Jurkat, Clone E6-1 (cell line): ENCODE results near the gene CRYZ.
"Not testable (repeated sequence)": the region's sequence is repeated elsewhere in the genome, so short reads cannot be mapped to it uniquely, and the experiment has no call there.

Experiments
- DNase-seq: peaks from one replicate; pipeline ENCODE4 v3.0.0-alpha.2; 2011; ENCODE audit warnings: low read depth, low spot score
- H3K4me3 ChIP-seq: 2 replicates; pipeline ENCODE4 v1.5.1; 2011; ENCODE audit warnings: mild to moderate bottlenecking, low read length, control low read depth, moderate library complexity

Gene CRYZ

GRCh38 chr1:74689621-74690363 lies 43.1 kb downstream of the CRYZ start:
- DNase-seq = peak; percentile 54

GRCh38 chr1:74686928-74687327 lies 45.9 kb downstream of the CRYZ start:
- H3K4me3 ChIP-seq = no peak overlapping the region
- DNase-seq = no peak

More at GRCh38 chr1:74689621-74690363, 43.1 kb downstream of the CRYZ start:
- no peak overlapping the region for H3K4me3 ChIP-seq

GRCh38 chr1:74684301-74684700 lies 48.5 kb downstream of the CRYZ start:
- no peak for DNase-seq

GRCh38 chr1:74683656-74684055 lies 49.2 kb downstream of the CRYZ start:
- H3K4me3 ChIP-seq = no peak overlapping the region
- DNase-seq = no peak

More at GRCh38 chr1:74684301-74684700, 48.5 kb downstream of the CRYZ start:
- H3K4me3 ChIP-seq = no peak overlapping the region

GRCh38 chr1:74681851-74682250 lies 51.0 kb downstream of the CRYZ start:
- no peak for DNase-seq
- H3K4me3 ChIP-seq = no peak overlapping the region

GRCh38 chr1:74681449-74681848 lies 51.4 kb downstream of the CRYZ start:
- DNase-seq = no peak
- H3K4me3 ChIP-seq = no peak overlapping the region

GRCh38 chr1:74681001-74681400 lies 51.8 kb downstream of the CRYZ start:
- DNase-seq = no peak
- H3K4me3 ChIP-seq = no peak overlapping the region

GRCh38 chr1:74679811-74680210 lies 53.0 kb downstream of the CRYZ start:
- DNase-seq = no peak
- H3K4me3 ChIP-seq = no peak overlapping the region

- DNase-seq = no peak
- no peak overlapping the region for H3K4me3 ChIP-seq
Observed at GRCh38 chr1:74677926-74678325, 54.9 kb downstream of the CRYZ start.

- H3K4me3 ChIP-seq = no peak overlapping the region
- DNase-seq = no peak
Observed at GRCh38 chr1:74674278-74675048, 58.4 kb downstream of the CRYZ start.

GRCh38 chr1:74673351-74674111 lies 59.3 kb downstream of the CRYZ start, which contains the start of gene ERICH3:
Gene ERICH3 (minus strand): TSS chr1:74673792. CDS start chr1:74673519, 273 bp downstream.
- DNase-seq = no peak

GRCh38 chr1:74670866-74671265 lies 62.0 kb downstream of the CRYZ start:
- H3K4me3 ChIP-seq, DNase-seq: not testable (repeated sequence)

More at GRCh38 chr1:74673351-74674111, 59.3 kb downstream of the CRYZ start, which contains the start of gene ERICH3:
- H3K4me3 ChIP-seq = no peak within 1 kb of the TSS
